GM21447 (cell line): ENCODE measurements around the gene FBXL20.
"Not testable (repeated sequence)": the region's sequence is repeated elsewhere in the genome, so short reads cannot be mapped to it uniquely, and the experiment has no call there.

ENCODE experiments used
- ATAC-seq: cut with Tn5 transposase; IDR thresholded peaks from one replicate; pipeline ENCODE4 v1.9.1; 2021; ENCODE audit not compliant: unreplicated experiment

Gene FBXL20

GRCh38 chr17:39261286-39261685, 140.1 kb downstream of the FBXL20 start:
- ATAC-seq = no peak

GRCh38 chr17:39252788-39253460, 148.5 kb downstream of the FBXL20 start:
- no peak for ATAC-seq

- no peak for ATAC-seq
Measured at GRCh38 chr17:39251997-39252396, 149.4 kb downstream of the FBXL20 start.

GRCh38 chr17:39250076-39250475, 151.3 kb downstream of the FBXL20 start:
- not testable (repeated sequence) for ATAC-seq

GRCh38 chr17:39246274-39246673, 155.2 kb downstream of the FBXL20 start:
- no peak for ATAC-seq

- no peak for ATAC-seq
Measured at GRCh38 chr17:39244600-39245570, 156.5 kb downstream of the FBXL20 start.

- ATAC-seq = no peak
Measured at GRCh38 chr17:39244016-39244599, 157.3 kb downstream of the FBXL20 start.

- no peak for ATAC-seq
Measured at GRCh38 chr17:39243155-39243554, 158.3 kb downstream of the FBXL20 start.

GRCh38 chr17:39240631-39241030, 160.8 kb downstream of the FBXL20 start:
- ATAC-seq = no peak

- no peak for ATAC-seq
Measured at GRCh38 chr17:39239640-39240314, 161.6 kb downstream of the FBXL20 start.

GRCh38 chr17:39238311-39238972, 163.0 kb downstream of the FBXL20 start:
- ATAC-seq = no peak

- no peak for ATAC-seq
Measured at GRCh38 chr17:39237586-39237985, 163.8 kb downstream of the FBXL20 start.

- no peak for ATAC-seq
Measured at GRCh38 chr17:39236981-39237441, 164.4 kb downstream of the FBXL20 start.

GRCh38 chr17:39236450-39236927, 164.9 kb downstream of the FBXL20 start:
- ATAC-seq = no peak

GRCh38 chr17:39235555-39236449, 165.6 kb downstream of the FBXL20 start:
- no peak for ATAC-seq

- ATAC-seq = no peak
Measured at GRCh38 chr17:39231591-39232551, 169.6 kb downstream of the FBXL20 start.

- ATAC-seq = no peak
Measured at GRCh38 chr17:39231091-39231561, 170.3 kb downstream of the FBXL20 start.

GRCh38 chr17:39230361-39230760, 171.1 kb downstream of the FBXL20 start:
- no peak for ATAC-seq
